Sciatic nerve (tissue), 2 donors: ENCODE measurements around the gene RAB6A. TPM values are rescaled to one million over a fixed set of nuclear protein-coding genes. Genes with fewer than 3 reads are reported as not detected.
"Not testable (repeated sequence)": the region's sequence is repeated elsewhere in the genome, so short reads cannot be mapped to it uniquely, and the experiment has no call there.

Experiments used
- ATAC-seq: fragments of 200-7000 bp; cut with Tn5 transposase; one replicate; pipeline ENCODE4 v1.9.1; 2020; ENCODE audit warnings: mild to moderate bottlenecking, moderate library complexity
- DNase-seq: peaks from one replicate; pipeline ENCODE4 v3.0.0-alpha.2; 2020; ENCODE audit warnings: low spot score
- intact Hi-C: fragments of 100-400 bp; cut with DNase I; formaldehyde crosslinking; loops from one replicate; pipeline ENCODE4 v1.14.2; 2022
- total RNA-seq: library from RNA; stranded (reverse); fragmentation: NEBNext Ultra II Directional; extraction: Animal tissue kit (Norgen Biotek cat#: 25700); gene quantifications from one replicate; pipeline ENCODE4 v1.2.1, GENCODE V29; 2021
- donor health status: DM: no; HTN: no; CAD: no.
- donor health status: DM: no; HTN: no; CAD: no.

Gene RAB6A
- total RNA-seq, 1 donor from 2014 or later, result 157 TPM

GRCh38 chr11:73779084-73779902 lies 18.4 kb upstream of the RAB6A start:
- DNase-seq (peak; percentile 99), ATAC-seq (peak; percentile 100)
- intact Hi-C loops, result no loop called here

GRCh38 chr11:73770811-73771210 lies 9.9 kb upstream of the RAB6A start:
- intact Hi-C loops, ATAC-seq, DNase-seq: not testable (repeated sequence)

GRCh38 chr11:73766763-73767162 lies 5.9 kb upstream of the RAB6A start:
- ATAC-seq, result no peak
- DNase-seq, result no peak
- intact Hi-C loops, result no loop called here

- intact Hi-C loops, result loop anchor here (5.0 kb wide), 1 partner anchor 965 kb away; no protein-coding TSS in a partner anchor
- DNase-seq (no peak), ATAC-seq (no peak)
Measured at GRCh38 chr11:73762732-73763131, 1.9 kb upstream of the RAB6A start.

- DNase-seq (no peak), ATAC-seq (peak; percentile 44)
- intact Hi-C loops, result loop anchor here (5.0 kb wide), 1 partner anchor 966 kb away; no protein-coding TSS in a partner anchor
Measured at GRCh38 chr11:73761403-73761945, 600 bp upstream of the RAB6A start.

GRCh38 chr11:73760135-73760678 lies 667 bp downstream of the RAB6A start:
- intact Hi-C loops, result loop anchor here (5.0 kb wide), 1 partner anchor 967 kb away; no protein-coding TSS in a partner anchor
- ATAC-seq, result peak; percentile 12
- peak; percentile 83 for DNase-seq

- ATAC-seq (no peak), DNase-seq (no peak)
- intact Hi-C loops, result loop anchor here (5.0 kb wide), 1 partner anchor 968 kb away; no protein-coding TSS in a partner anchor
Measured at GRCh38 chr11:73759610-73760134, 1.2 kb downstream of the RAB6A start.

- ATAC-seq (no peak), DNase-seq (no peak)
- intact Hi-C loops, result no loop called here
Measured at GRCh38 chr11:73758451-73758850, 2.4 kb downstream of the RAB6A start.

GRCh38 chr11:73757598-73757997 lies 3.3 kb downstream of the RAB6A start:
- ATAC-seq (no peak), DNase-seq (no peak)
- intact Hi-C loops, result no loop called here

- no peak for DNase-seq
- intact Hi-C loops, result no loop called here
- no peak for ATAC-seq
Measured at GRCh38 chr11:73755670-73756069, 5.2 kb downstream of the RAB6A start.

- intact Hi-C loops, result no loop called here
- DNase-seq (no peak), ATAC-seq (no peak)
Measured at GRCh38 chr11:73753938-73754337, 6.9 kb downstream of the RAB6A start.

- intact Hi-C loops, result no loop called here
- ATAC-seq, result no peak
- DNase-seq, result no peak
Measured at GRCh38 chr11:73752903-73753302, 8.0 kb downstream of the RAB6A start.

- DNase-seq (no peak), ATAC-seq (peak; percentile 61)
- intact Hi-C loops, result no loop called here
Measured at GRCh38 chr11:73752216-73752867, 8.5 kb downstream of the RAB6A start.

GRCh38 chr11:73750862-73751261 lies 10.0 kb downstream of the RAB6A start:
- ATAC-seq, intact Hi-C loops, DNase-seq: not testable (repeated sequence)

GRCh38 chr11:73750228-73750627 lies 10.6 kb downstream of the RAB6A start:
- DNase-seq, result no peak
- peak; percentile 62 for ATAC-seq
- intact Hi-C loops, result no loop called here

- ATAC-seq, result no peak
Measured at GRCh38 chr11:73749118-73749517, 11.8 kb downstream of the RAB6A start.

GRCh38 chr11:73748300-73748699 lies 12.6 kb downstream of the RAB6A start:
- no peak for ATAC-seq
- intact Hi-C loops, result no loop called here
- no peak for DNase-seq

More at GRCh38 chr11:73749118-73749517, 11.8 kb downstream of the RAB6A start:
- intact Hi-C loops, result no loop called here
- no peak for DNase-seq

GRCh38 chr11:73747762-73748161 lies 13.1 kb downstream of the RAB6A start:
- intact Hi-C loops, result no loop called here

GRCh38 chr11:73746701-73747100 lies 14.2 kb downstream of the RAB6A start:
- DNase-seq, result no peak
- ATAC-seq, result no peak
- intact Hi-C loops, result no loop called here

More at GRCh38 chr11:73747762-73748161, 13.1 kb downstream of the RAB6A start:
- DNase-seq, result no peak
- no peak for ATAC-seq
